ENCODE measurements around the gene FHAD1. TPM values are rescaled to one million over a fixed set of nuclear protein-coding genes. Genes with fewer than 3 reads are reported as not detected.

Gene FHAD1
- total RNA-seq, 2 experiments from 2014 or later = 0.34 to 0.64 TPM

DNA sequence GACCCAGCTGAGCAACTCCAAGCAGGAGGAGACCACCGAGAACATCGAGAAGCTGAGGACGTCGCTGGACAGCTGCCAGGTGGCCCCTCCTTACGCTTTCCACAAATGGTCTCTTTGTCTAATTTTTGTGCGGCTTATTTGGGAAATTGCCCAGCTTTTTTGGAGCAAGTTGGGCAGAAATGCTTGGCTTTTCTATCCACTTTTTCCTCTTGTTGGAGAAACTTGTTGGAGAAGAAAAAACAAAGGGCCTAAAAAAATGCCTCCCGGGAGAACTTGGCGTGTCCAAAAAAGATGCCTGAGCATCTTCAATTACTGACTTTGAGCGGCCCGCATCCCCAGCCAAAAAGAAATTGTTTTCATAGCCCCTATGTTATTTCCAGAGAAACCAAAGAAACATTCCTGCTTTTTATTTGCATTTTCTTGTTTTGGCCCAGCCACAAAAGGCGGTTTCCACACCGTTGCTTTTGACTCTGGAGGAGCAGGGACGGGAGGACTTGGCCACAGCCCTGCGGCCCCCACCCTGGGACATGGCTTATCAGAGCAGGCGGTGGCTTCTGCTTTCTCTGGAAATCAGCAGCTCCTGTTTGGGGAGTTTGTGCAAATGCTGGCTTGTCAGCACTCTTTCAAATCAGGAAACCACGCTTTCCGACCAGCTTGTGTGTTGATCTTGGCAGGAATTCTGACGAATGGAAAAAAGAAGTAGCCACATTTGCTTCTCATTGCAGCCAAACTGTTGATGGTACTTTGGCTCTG lies 81.5 kb downstream of the FHAD1 start:
- H3K27me3 Mint-ChIP-seq = peaks cover 29% of the 10 kb centered on the region
- DNase-seq (no peak), ATAC-seq (ENCODE audit: low read depth) (no peak)
- POLR2A ChIA-PET = no interaction called here
- peaks cover 4% of the 10 kb centered on the region for H3K4me1 Mint-ChIP-seq
- no peaks in the 10 kb centered on the region for H3K9me3 Mint-ChIP-seq
- H3K36me3 Mint-ChIP-seq = no peaks in the 10 kb centered on the region
- H3K27ac Mint-ChIP-seq = no peak overlapping the region
- no peak overlapping the region for H3K4me3 Mint-ChIP-seq

GRCh38 chr1:15329104-15329820 lies 82.2 kb downstream of the FHAD1 start:
- no peak for DNase-seq
- peaks cover 3% of the 10 kb centered on the region for H3K4me1 Mint-ChIP-seq
- POLR2A ChIA-PET = no interaction called here
- H3K4me3 Mint-ChIP-seq = no peak overlapping the region
- H3K9me3 Mint-ChIP-seq = no peaks in the 10 kb centered on the region
- H3K27me3 Mint-ChIP-seq = peaks cover 29% of the 10 kb centered on the region
- ATAC-seq (ENCODE audit: low read depth) = no peak
- no peak overlapping the region for H3K27ac Mint-ChIP-seq
- no peaks in the 10 kb centered on the region for H3K36me3 Mint-ChIP-seq

DNA sequence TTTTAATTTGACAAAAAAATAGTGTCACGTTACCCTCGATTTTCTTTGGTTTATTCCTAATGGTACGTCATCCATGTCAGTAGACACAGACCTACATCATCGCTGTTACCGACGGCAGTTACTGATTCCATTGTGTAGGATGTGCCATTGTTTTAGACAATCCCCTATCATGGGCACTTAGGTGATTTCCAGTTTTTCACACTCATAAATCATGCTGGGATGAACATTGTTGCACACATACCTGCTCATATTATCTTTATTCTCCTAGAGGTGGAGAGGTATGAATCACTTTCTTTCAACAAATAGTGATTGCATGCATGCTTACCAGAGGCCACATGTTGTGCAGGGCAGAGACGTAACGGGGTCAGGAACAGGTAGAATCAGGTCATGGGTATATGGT lies 83.0 kb downstream of the FHAD1 start:
- ATAC-seq (ENCODE audit: low read depth) (no peak), DNase-seq (no peak)
- POLR2A ChIA-PET = no interaction called here
- peaks cover 3% of the 10 kb centered on the region for H3K4me1 Mint-ChIP-seq
- no peaks in the 10 kb centered on the region for H3K36me3 Mint-ChIP-seq
- H3K9me3 Mint-ChIP-seq = no peaks in the 10 kb centered on the region
- H3K4me3 Mint-ChIP-seq = no peak overlapping the region
- no peak overlapping the region for H3K27ac Mint-ChIP-seq
- H3K27me3 Mint-ChIP-seq = peaks cover 33% of the 10 kb centered on the region

GRCh38 chr1:15331180-15331579 lies 84.2 kb downstream of the FHAD1 start:
- H3K27ac Mint-ChIP-seq = no peak overlapping the region
- H3K36me3 Mint-ChIP-seq = no peaks in the 10 kb centered on the region
- no peak overlapping the region for H3K4me3 Mint-ChIP-seq
- POLR2A ChIA-PET = no interaction called here
- peaks cover 42% of the 10 kb centered on the region for H3K27me3 Mint-ChIP-seq
- DNase-seq (no peak), ATAC-seq (ENCODE audit: low read depth) (no peak)
- no peaks in the 10 kb centered on the region for H3K4me1 Mint-ChIP-seq
- H3K9me3 Mint-ChIP-seq = no peaks in the 10 kb centered on the region

- Mint-ChIP-seq H3K27me3 (peaks cover 45% of the 10 kb centered on the region), H3K36me3 (no peaks in the 10 kb centered on the region), H3K4me3 (no peak overlapping the region), H3K9me3 (no peaks in the 10 kb centered on the region), H3K27ac (no peak overlapping the region), H3K4me1 (no peaks in the 10 kb centered on the region)
- DNase-seq = no peak
- POLR2A ChIA-PET = no interaction called here
- ATAC-seq (ENCODE audit: low read depth) = no peak
Observed at GRCh38 chr1:15331734-15332133, 84.7 kb downstream of the FHAD1 start.

DNA sequence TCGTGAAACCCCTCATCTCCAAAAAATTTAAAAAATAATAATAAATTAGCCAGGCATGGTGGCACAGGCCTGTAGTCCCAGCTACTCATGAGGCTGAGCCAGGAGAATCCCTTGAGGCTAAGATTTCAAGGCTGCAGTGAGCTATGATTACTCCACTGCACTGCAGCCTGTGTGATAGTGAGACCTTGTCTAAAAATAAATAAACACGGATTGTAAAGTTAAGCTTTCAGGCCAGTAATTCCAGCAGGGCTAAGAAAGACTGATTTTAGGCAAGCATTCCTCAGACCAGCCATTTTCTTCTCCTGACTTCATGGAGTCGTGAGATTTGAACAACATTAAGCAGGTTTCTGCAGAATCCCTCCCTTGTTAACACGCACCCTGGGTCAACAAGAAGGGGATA lies 85.5 kb downstream of the FHAD1 start:
- POLR2A ChIA-PET = no interaction called here
- no peaks in the 10 kb centered on the region for H3K4me1 Mint-ChIP-seq
- H3K27ac Mint-ChIP-seq = no peak overlapping the region
- no peaks in the 10 kb centered on the region for H3K36me3 Mint-ChIP-seq
- H3K4me3 Mint-ChIP-seq = no peak overlapping the region
- no peak for ATAC-seq (ENCODE audit: low read depth)
- DNase-seq = no peak
- no peaks in the 10 kb centered on the region for H3K9me3 Mint-ChIP-seq
- peaks cover 44% of the 10 kb centered on the region for H3K27me3 Mint-ChIP-seq

DNA sequence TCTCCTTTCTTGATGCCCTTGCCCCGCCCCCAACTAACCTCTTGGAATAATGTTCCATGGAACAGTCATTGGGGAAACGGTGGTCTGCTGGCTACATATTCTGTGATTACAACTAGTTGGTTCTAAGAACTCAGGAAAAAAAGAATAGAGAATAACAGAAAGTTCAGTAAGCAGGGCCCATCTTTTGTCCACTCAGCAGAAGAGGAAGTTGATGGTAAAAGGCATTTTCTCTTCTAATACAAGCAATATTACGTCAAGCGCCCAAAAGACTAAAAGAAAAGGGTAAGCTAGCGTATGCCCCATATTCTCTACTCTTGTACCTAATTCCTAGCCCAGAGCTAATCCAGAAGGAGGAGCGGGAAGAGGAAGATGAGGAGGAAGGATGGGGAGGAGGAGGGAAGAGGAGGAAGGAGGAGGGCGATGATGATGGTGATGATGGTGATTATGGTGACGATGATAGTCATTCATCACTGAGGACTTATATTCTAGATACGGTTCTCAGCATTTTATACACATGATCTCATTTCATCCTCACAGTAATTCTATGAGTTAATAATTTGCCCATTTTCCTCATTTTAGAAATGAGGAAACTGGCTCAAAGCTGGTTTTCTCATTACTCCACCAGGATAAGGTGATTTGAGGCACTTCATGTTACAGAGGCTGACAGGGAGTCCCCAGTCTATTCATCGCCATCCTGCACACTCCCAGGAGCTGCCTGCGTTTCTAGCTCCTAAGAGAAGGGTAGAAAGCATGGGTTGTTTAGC lies 86.1 kb downstream of the FHAD1 start:
- no peak overlapping the region for H3K4me3 Mint-ChIP-seq
- H3K27me3 Mint-ChIP-seq = peaks cover 42% of the 10 kb centered on the region
- ATAC-seq (ENCODE audit: low read depth) (no peak), DNase-seq (no peak)
- no peaks in the 10 kb centered on the region for H3K4me1 Mint-ChIP-seq
- H3K9me3 Mint-ChIP-seq = no peaks in the 10 kb centered on the region
- POLR2A ChIA-PET = interaction anchor here (0.7 kb wide), 1 partner anchor 244 kb away, joined by 4 read pairs; no protein-coding TSS in a partner anchor
- no peaks in the 10 kb centered on the region for H3K36me3 Mint-ChIP-seq
- no peak overlapping the region for H3K27ac Mint-ChIP-seq

DNA sequence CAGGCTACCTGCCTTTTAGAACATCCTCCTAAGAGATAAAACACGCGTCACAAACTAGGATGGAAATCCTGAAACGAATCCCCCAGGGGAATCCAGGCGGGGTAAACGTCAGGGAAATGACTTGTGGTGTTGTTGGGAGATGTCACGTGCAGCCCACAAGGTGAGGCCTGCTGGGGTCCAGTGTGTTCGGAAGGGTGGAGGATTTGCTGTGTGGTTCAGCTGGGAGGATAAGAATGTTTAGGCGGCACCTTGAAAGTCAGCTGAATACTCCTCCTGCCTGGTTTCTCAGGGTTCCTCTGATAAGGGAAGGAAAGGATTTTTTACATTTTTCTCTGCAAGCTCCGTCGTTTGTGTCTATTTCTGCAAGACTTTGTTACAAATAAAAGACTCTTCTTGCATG lies 88.0 kb downstream of the FHAD1 start:
- Mint-ChIP-seq H3K4me1 (no peaks in the 10 kb centered on the region), H3K9me3 (no peaks in the 10 kb centered on the region), H3K36me3 (no peaks in the 10 kb centered on the region), H3K27me3 (peaks cover 29% of the 10 kb centered on the region), H3K27ac (no peak overlapping the region), H3K4me3 (no peak overlapping the region)
- POLR2A ChIA-PET = no interaction called here
- no peak for ATAC-seq (ENCODE audit: low read depth)
- no peak for DNase-seq

DNA sequence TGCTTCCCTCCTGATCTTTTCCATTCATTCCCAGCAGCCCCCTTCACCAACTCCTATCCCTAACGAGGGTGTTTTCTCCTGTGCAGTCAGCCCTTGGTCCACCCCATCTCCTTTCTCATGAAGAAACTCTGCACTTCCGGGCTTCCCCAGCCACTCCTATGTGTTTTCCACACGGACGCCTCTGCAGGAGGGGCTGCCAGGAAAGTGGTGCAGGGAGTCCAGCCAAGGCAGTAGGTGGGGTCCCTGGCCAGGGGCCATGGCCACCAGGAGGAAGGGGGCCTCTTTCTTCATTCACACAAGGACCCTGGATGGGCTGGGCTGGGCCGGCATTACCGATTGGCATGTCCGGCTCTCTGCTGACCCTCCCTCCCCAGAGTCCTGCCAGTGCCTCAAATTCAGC lies 89.8 kb downstream of the FHAD1 start:
- Mint-ChIP-seq H3K27ac (no peak overlapping the region), H3K27me3 (peaks cover 27% of the 10 kb centered on the region), H3K36me3 (no peaks in the 10 kb centered on the region), H3K9me3 (no peaks in the 10 kb centered on the region), H3K4me3 (no peak overlapping the region), H3K4me1 (peaks cover 6% of the 10 kb centered on the region)
- no peak for DNase-seq
- POLR2A ChIA-PET = no interaction called here
- ATAC-seq (ENCODE audit: low read depth) = no peak

GRCh38 chr1:15337656-15338402 lies 90.8 kb downstream of the FHAD1 start:
- Mint-ChIP-seq H3K4me1 (peaks cover 8% of the 10 kb centered on the region), H3K4me3 (no peak overlapping the region), H3K27me3 (peaks cover 31% of the 10 kb centered on the region), H3K9me3 (no peaks in the 10 kb centered on the region), H3K27ac (no peak overlapping the region), H3K36me3 (no peaks in the 10 kb centered on the region)
- POLR2A ChIA-PET = no interaction called here
- no peak for DNase-seq
- ATAC-seq (ENCODE audit: low read depth) = no peak

DNA sequence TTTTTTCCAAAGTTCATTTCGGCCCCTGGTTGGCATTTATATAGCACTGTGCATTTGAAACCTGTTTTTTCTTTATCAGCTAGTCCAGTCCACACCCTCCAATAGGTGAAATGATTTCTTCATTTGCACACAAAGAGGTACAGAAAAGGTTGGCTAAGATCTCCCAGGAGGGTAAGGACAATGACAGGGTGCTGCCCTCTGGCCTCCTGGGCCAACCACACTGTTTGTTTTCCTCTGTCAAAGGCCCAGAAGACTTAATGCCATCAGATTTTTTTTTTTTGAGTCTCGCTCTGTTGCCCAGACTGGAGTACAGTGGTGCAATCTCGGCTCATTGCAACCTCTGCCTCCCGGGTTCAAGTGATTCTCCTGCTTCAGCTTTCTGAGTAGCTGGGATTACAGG lies 92.5 kb downstream of the FHAD1 start:
- Mint-ChIP-seq H3K36me3 (no peaks in the 10 kb centered on the region), H3K9me3 (no peaks in the 10 kb centered on the region), H3K27me3 (peaks cover 39% of the 10 kb centered on the region), H3K27ac (no peak overlapping the region), H3K4me1 (peaks cover 22% of the 10 kb centered on the region), H3K4me3 (no peak overlapping the region)
- POLR2A ChIA-PET = no interaction called here
- no peak for DNase-seq
- ATAC-seq (ENCODE audit: low read depth) = no peak

DNA sequence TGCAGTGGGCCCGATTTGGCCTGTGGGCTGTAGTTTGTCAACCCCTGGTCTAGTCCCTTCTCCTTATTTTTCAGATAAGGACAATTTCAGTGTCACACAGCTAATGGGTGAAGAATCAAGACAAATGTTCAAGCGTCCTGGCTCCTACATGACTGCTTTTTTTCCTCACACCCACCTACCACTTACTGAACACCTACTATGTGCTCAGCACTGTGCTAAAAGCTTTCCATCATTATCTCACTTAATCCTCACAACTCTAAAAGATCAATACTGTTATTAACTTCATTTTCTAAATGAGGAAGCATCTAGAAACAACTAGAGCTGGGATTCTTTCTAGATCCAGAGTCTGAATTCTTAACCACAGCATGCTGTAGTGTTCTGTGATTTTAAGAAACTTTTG lies 94.2 kb downstream of the FHAD1 start:
- H3K4me3 Mint-ChIP-seq = no peak overlapping the region
- H3K4me1 Mint-ChIP-seq = peaks cover 38% of the 10 kb centered on the region
- no peak overlapping the region for H3K27ac Mint-ChIP-seq
- no peaks in the 10 kb centered on the region for H3K36me3 Mint-ChIP-seq
- H3K27me3 Mint-ChIP-seq = peaks cover 28% of the 10 kb centered on the region
- ATAC-seq (ENCODE audit: low read depth) (no peak), DNase-seq (no peak)
- H3K9me3 Mint-ChIP-seq = no peaks in the 10 kb centered on the region
- POLR2A ChIA-PET = no interaction called here

Measured in activated naive CD8-positive, alpha-beta T cell treated with anti-CD3 and anti-CD28 coated beads, Interleukin-2, amount 10 ng/mL, durations not matched to agents 7 days and 5 days (primary cell).